Cardiac septum (tissue), 1 donor: ENCODE results near the gene FHDC1. TPM values are rescaled to one million over a fixed set of nuclear protein-coding genes. Genes with fewer than 3 reads are reported as not detected.
"Not testable (repeated sequence)": the region's sequence is repeated elsewhere in the genome, so short reads cannot be mapped to it uniquely, and the experiment has no call there.

ENCODE experiments used
- DNase-seq: peaks from one replicate; pipeline ENCODE4 v3.0.0-alpha.2; 2020; ENCODE audit warnings: low spot score
- intact Hi-C: fragments of 100-400 bp; cut with DNase I; formaldehyde crosslinking; loops from one replicate; pipeline ENCODE4 v1.14.0; 2022
- long read RNA-seq: library from polyadenylated mRNA; unstranded; transcript quantifications from one replicate; pipeline ENCODE4 v2.0.0, GENCODE V29; 2021
- total RNA-seq: library from RNA; stranded (reverse); fragmentation: NEBNext Ultra II Directional; extraction: Animal tissue kit (Norgen Biotek cat#: 25700); gene quantifications from one replicate; pipeline ENCODE4 v1.2.1, GENCODE V29; 2021
- donor health status: DM: no; HTN: no; CAD: no.

The FHDC1 gene, protein sequence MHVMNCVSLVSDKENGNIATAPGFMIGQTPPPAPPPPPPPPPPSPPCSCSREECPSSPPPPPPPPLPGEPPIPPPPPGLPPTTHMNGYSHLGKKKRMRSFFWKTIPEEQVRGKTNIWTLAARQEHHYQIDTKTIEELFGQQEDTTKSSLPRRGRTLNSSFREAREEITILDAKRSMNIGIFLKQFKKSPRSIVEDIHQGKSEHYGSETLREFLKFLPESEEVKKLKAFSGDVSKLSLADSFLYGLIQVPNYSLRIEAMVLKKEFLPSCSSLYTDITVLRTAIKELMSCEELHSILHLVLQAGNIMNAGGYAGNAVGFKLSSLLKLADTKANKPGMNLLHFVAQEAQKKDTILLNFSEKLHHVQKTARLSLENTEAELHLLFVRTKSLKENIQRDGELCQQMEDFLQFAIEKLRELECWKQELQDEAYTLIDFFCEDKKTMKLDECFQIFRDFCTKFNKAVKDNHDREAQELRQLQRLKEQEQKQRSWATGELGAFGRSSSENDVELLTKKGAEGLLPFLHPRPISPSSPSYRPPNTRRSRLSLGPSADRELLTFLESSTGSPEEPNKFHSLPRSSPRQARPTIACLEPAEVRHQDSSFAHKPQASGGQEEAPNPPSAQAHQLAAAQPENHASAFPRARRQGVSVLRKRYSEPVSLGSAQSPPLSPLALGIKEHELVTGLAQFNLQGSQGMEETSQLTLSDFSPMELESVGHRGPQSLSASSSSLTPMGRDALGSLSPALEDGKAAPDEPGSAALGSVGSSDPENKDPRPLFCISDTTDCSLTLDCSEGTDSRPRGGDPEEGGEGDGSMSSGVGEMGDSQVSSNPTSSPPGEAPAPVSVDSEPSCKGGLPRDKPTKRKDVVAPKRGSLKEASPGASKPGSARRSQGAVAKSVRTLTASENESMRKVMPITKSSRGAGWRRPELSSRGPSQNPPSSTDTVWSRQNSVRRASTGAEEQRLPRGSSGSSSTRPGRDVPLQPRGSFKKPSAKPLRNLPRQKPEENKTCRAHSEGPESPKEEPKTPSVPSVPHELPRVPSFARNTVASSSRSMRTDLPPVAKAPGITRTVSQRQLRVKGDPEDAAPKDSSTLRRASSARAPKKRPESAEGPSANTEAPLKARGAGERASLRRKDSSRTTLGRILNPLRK
- 0.22 TPM for total RNA-seq
- long read RNA-seq: 0 reads

DNA sequence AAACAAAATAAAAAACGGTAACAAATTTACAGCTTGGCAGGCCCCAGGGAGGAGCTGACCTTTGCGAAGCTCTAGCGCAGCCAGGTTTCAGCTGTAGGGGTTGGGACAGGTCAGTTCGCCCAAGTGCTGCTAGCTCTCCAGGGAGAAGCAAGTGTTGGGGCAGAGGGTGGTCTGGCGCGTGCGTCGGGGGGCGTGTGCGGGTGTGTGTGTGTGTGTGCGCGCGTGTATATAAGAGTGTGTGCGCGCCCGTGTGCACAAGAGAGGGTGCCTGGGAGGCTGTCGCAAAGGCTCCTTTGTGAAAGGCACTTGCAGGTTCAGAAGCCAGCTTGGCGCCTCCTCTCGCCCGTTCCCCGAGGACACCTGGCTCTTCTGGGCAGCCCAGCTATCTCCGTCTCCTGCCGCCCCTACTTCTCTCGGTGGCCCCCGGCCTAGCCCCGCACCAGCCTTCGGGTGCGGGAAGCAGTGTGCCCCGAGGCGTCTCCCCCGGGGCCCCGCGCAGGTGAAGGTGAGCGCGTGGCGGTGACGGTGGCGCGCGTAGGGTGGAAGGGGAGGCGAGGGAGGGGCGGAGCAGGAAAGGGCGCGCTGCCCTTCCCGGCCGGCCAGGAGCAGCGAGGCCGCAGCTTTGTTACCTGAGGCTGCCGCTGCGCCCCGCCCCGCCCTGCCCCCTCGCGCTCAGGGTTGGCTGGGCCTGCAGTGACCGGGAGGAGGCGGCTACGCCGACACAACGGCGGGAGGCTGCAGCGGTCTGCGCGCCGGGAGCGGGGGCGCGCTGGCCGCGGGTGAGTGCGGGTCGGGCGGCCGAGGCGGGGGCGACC lies at the start of gene FHDC1:
Gene FHDC1 (plus strand): TSS at position 693 of the 815 bp plus-strand sequence. CDS start 6,735 bp downstream, outside the sequence.
- intact Hi-C loops: no loop called here
- DNase-seq: no peak

DNA sequence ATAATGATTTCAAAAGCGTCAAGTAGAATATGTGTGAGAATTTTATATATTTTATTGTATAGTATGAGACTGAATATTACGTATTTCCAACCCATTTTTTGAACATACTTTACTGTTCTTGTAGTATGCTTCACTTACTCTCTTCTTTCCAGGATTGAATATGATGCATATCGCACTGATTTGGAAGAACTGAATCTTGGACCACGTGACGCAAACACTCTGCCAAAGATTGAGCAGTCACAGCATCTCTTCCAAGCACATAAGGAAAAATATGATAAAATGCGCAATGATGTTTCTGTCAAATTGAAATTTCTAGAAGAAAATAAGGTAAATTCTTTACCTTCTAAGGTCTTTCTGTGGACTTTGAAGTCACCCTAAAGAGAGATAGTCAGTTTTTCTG lies 48.1 kb upstream of the FHDC1 start:
- intact Hi-C loops: no loop called here
- no peak for DNase-seq

DNA sequence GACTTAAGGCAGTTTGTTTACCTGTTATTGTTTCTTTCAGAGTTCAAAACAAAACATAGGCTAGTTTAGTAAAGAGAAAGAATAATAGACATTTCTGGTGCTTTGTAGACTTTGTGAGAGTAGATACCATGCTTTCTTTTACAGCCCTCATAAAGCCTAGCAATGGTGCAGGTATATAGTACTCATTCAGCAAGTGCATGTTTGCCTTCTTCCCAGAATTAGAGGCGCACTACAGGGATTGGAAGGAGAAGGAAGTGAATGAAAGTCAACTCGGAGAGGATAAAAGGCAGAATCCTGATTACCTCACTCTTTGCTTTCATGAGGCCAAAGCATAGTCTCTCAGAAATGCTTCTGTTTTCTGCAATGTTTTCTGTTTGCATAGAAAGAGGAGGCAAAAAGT lies 43.1 kb upstream of the FHDC1 start:
- intact Hi-C loops: no loop called here
- no peak for DNase-seq

DNA sequence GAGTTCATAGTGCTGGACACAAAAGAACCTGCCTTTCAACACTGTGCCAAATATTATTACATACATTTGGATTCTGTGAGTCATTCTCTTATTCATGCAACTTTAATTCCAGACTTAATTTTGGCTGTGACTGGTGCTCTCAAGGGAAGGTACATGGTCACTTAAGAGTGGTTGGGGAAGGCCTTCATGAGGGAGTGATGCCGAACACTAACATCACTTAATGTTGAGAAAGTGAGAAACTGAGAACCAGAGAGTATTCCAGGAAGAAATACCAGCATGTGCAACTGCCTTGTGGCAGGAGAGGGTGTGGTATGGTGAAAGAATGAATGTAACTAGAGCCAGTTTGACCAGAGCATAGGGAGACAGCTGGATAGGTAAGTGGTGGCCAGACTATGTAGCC lies 41.5 kb upstream of the FHDC1 start:
- no peak for DNase-seq
- intact Hi-C loops: no loop called here

DNA sequence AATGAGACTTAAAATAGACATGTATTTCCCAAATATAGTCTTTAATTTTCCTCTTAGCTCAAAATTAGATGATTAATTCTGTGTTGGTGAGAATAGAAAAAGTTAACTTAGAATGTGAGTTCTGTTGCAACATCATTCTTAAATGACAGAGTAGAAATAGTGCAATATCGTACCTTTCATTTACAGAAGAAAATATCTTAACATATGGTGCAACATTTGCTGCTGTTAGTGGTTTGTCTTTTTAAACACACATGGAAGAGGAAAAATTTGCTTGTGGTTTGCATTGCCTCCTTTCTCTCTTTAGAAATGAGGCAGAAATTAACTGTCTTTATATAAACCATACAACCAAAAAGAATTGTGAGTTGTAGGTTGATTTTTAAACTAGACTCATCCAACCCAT lies 39.3 kb upstream of the FHDC1 start:
- DNase-seq: no peak

DNA sequence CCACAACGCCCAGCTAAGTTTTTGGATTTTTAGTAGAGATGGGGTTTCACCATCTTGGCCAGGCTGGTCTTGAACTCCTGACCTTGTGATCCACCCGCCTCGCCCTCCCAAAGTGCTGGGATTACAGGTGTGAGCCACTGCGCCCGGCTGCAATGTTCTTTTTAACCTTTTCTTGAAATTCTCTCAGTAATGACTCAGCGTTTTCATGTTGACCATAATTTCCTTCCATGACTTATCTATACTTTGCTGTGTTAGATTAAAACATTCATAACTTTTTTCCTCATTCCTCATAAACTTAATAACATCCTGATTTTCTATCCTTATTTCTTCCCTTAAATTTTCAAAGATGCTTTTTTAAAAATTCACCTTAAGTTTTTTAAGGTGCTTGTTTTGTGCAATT lies 38.0 kb upstream of the FHDC1 start:
- DNase-seq, intact Hi-C loops: not testable (repeated sequence)

More for the DNA sequence above, 39.3 kb upstream of the FHDC1 start:
- intact Hi-C loops: no loop called here

DNA sequence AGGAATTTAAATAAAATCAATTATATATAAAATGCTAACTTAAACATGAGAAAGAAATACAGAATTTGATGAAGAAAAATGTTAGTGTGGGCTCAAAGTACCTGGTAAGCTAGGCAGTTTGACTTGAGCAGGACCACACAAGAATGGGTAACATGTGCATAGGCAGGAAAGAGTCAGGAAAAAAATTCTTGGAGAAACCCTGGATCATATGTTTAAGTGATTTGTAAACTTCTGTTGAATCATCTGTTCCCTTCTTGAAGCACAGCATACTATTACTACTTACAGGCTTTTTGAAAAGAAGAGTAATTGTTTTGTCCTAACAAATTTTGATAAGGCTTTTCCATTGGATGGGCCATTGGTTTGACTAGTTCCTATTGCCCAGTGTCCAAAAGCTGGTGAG lies 37.5 kb upstream of the FHDC1 start:
- intact Hi-C loops: no loop called here
- no peak for DNase-seq

DNA sequence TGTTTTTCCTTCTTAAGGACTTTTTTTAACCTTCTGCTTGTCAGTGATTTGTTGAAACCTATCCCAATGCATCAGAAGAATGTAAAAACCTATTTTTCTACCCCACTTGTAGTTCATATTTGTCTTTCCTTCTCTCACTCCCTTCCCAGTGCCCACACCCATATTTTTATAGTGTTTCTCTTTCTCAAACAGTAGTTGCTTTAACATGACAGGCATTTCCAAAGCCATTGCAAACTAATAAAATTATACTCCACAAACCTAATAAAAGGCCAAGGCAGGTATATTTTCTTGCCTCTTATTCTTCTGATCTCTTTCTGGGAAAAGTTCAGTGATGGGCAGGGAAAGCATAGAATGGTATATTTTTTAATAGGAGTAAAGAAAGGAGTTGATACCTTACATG lies 35.7 kb upstream of the FHDC1 start:
- no peak for DNase-seq
- intact Hi-C loops: no loop called here

DNA sequence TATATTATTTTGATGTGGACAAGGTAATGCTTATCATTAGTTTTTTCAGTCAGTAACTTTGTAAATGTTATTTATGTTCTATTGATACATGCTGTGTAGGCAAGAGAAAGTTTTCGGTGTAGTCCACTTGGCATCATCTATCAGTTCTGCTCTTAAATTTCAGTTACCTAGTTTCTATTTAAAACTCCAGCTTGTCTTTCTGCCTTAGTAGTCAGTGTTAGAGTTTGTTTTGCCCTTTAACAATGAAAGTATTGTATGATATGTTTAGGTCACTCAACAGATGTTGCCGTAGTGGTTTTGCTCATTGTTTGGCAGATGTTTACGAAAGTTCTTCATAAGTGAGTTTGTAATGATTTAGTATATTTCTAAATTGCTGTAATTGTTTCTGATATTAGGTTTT lies 34.9 kb upstream of the FHDC1 start:
- intact Hi-C loops: no loop called here
- no peak for DNase-seq

DNA sequence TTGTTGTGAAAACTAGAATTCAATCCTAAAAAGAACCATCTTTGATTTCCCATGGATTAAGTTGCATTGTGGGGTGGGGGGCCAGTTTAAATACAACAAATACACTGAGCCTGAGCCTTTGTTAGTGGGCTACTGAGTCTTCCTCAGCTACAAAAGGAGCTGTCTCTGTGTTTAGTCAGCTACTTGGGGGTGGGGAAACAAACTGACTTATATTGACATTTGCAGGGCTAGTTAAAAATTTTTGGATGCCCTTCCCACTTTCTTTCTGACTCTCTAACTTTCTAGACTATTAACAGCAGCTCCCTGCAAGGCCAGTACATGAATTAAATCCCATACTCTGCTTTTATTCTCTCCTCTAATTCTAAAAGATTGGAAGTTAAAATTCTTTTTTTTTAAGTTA lies 32.5 kb upstream of the FHDC1 start:
- DNase-seq: no peak
- intact Hi-C loops: no loop called here

DNA sequence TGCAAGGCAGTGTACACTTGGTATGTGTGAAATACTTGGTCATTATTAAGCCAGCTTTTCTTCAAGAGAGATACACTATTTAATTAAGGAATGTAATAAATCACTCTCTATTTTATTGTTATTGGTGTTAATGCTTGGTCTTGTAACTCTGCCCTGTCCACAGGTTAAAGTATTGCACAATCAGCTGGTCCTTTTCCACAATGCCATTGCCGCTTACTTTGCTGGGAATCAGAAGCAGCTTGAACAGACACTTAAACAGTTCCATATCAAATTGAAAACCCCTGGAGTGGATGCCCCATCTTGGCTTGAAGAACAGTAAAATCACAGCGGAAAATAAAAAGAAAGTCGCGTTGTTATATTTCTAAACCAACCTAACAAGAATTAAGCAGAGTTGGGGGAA lies 26.2 kb upstream of the FHDC1 start:
- intact Hi-C loops: no loop called here
- no peak for DNase-seq

DNA sequence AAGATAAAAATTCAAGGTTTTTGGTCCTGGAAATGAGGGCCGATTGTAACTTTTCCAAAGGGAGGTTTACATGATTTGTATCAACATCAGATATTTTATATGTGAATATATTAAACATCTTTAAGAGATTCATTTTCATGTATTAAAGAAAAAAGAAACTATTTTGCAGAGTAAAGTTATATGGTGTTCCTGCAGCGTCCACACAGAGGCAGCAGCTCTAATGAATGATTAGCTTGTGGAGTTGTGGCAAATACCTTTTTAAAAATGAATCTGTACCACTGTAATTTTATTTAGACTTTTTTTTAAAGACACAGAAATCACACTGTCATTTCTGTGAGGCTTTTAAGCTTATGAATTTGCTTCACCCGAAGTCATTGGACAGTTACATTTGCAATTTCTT lies 25.6 kb upstream of the FHDC1 start:
- no peak for DNase-seq
- intact Hi-C loops: no loop called here

DNA sequence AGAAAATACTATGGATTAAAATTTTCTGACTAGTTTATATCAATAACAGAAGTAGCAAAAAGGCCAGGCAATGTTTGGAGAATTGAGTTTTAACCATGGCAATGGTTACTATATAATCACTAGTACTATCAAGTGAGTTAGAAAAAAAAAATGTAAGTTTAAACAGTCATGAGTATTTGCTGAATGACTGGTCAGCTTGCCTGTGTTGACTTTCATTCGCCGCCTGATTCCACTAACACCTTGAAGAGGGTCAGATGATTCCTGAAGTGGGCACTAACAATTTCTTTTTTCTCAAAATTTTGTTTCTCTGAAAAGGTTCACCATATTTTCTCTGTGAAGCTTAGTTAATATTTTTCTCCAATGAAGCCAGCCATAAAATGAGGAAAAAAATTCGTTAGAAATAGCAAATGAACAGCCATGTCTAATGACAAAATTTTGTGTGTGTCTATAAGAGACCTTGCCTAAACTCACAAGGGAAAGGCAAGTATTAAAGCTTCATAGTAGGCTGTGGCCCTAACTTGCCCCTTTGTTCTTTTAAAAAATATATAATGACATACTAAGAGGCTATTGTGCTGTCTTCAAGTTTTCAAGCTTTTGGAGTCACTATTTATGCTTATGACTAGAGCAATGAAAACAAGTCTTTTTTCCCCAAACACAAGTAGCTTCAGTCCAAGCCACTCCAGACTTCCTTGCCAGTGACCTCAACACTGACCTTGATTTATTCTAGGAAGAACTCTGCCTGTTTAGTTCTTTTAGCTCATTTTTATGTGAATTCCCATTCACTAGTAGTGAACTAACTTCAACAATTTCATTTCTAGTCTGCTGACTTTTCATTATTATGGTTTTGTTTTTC lies 18.4 kb upstream of the FHDC1 start:
- intact Hi-C loops: no loop called here

DNA sequence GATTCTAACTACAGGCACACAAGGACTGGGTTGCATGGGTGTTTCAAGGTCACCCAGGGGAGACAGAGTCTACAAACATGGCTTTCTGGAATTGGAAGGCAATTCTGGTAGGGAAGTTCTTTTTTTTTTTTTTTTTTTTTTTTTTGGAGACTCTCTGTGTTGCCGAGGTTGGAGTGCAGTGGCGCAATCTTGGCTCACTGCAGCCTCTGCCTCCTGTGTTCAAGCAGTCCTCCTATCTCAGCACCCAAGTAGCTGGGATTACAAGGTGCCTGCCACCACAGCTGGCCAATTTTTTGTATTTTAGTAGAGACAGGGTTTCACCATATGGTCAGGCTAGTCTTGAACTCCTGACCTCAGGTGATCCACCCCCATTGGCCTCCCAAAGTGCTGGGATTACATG lies 16.3 kb upstream of the FHDC1 start:
- no peak for DNase-seq
- intact Hi-C loops: no loop called here

More for the DNA sequence above, 18.4 kb upstream of the FHDC1 start:
- no peak for DNase-seq

DNA sequence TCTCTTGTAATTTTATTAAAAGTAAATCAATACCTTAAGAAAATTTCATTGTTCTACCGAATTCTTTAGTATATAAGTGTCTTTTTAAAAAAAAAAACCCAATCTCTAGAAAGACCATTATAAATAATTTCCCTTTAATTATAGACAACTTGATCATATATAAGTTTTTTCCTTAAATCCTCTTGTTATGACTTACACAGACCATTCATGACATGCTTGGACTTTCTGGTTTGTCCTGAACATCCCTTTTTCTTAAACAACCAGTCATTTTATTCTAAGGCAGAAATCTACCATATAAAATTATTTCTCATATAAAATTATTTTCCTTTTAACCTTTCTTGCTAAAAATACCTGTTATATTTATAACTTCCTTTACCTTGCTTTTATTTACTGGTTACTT lies 15.4 kb upstream of the FHDC1 start:
- intact Hi-C loops: no loop called here
- no peak for DNase-seq

DNA sequence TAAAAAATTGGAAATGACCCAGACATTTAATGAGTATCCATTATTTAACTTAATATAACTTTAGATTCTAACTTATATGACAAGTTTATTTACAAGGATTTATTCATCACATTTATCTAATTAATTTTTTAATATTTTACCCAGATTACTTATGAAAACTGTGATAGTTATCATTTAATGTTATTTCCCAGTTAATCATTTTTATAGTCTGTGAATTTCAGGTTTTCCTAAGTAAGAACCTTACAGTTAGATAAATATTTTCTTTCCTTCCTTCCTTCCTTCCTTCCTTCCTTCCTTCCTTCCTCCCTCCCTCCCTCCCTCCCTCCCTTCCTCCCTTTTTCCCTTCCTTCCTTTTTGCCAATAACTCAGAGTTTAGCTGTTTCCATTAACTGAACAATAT lies 14.8 kb upstream of the FHDC1 start:
- intact Hi-C loops: no loop called here

DNA sequence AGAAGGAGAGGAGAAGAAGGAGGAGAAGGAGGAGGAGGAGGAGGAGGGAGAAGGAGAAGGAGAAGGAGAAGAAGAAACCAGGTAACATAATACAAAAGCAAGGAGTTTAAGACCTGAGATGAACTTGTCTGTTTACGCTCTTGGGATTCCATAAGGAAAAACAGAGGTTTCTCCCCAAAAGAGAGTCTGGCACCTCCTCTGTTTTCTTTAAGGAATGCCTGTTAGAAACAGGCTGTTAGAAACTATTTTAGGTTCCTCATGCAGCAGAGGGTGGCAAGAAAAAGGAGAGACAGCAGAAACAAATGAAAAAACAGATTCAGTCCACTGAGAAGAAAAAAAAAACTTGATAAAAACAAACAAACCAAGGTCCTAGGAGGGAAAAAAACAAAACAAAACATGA lies 10.3 kb upstream of the FHDC1 start:
- DNase-seq: no peak
- intact Hi-C loops: no loop called here

More for the DNA sequence above, 14.8 kb upstream of the FHDC1 start:
- DNase-seq: no peak

DNA sequence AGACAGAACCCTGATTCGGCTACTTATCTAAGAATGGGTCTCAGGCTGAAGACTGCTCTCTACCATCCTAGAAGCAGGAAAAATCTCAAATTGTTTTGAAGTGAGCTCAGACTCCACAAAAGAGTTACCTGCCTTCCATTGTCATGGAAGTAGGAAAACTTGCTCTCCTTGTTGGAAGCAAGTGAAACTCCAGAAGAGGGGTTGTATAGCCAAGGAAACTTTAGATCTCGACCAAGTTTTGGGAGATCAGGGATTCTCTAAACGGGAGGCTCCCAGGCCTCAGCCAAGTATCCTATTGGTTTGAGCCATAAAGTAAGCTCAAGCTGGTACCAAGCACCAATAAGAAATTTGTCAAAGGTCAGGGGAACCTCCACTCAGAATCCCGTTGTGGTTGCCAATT lies 9.2 kb upstream of the FHDC1 start:
- DNase-seq: no peak
- intact Hi-C loops: no loop called here

DNA sequence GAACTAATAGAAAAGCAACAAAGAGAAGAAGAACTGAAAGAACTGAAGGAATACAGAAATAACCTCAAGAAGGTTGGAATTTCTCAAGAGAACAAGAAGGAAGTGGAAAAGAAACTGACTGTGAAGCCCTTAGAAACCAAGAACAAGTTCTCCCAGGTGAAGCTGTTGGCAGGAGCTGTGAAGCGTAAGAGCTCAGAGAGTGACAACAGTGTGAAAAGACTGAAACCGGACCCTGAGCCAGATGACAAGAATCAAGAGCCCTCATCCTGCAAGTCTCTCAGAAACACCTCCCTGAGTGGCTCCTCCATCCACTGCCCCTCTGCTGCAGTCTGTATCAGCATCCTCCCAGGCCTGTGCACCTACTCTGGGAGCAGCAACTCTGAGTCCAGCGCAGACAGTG lies 8.4 kb upstream of the FHDC1 start:
- intact Hi-C loops: no loop called here

More for the DNA sequence above, 8.4 kb upstream of the FHDC1 start:
- no peak for DNase-seq
